VCaP (cell line): ENCODE measurements around the gene SMPD4.
A peak's percentile ranks its signal among the peaks of the same experiment; 100 is the strongest.
"Not testable (repeated sequence)": the region's sequence is repeated elsewhere in the genome, so short reads cannot be mapped to it uniquely, and the experiment has no call there.

ENCODE experiments used
- H3K27ac ChIP-seq: fragments of 450-650 bp; 2 replicates; pipeline ENCODE4 v1.5.1; 2017
- TF ChIP-seq, protein P1 (sequence below): fragments of 450-650 bp; conservative IDR thresholded peaks from 2 replicates; pipeline ENCODE4 v1.5.1; 2017; ENCODE audit warnings: mild to moderate bottlenecking, moderate library complexity

The SMPD4 gene

DNA sequence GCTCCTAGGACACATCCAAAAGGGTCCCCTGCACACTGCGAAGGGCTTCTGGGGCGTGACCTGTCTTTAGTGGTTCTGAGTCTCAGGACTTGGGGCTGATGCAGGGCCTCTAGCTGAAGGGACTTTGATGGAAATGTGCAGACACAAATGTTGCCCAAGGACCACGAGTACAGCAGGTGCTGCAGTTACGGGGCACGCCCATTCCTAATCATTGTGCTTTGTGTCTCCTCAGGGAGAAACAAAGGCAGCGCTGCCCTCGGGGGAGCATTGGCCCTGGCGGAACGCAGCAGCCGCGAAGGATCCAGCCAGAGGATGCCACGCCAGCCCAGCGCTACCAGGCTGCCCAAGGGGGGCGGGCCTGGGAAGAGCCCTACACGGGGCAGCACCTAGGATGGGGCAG, 8.8 kb upstream of the SMPD4 start:
- H3K27ac ChIP-seq: no peak overlapping the region
- TF ChIP-seq, protein P1, sequence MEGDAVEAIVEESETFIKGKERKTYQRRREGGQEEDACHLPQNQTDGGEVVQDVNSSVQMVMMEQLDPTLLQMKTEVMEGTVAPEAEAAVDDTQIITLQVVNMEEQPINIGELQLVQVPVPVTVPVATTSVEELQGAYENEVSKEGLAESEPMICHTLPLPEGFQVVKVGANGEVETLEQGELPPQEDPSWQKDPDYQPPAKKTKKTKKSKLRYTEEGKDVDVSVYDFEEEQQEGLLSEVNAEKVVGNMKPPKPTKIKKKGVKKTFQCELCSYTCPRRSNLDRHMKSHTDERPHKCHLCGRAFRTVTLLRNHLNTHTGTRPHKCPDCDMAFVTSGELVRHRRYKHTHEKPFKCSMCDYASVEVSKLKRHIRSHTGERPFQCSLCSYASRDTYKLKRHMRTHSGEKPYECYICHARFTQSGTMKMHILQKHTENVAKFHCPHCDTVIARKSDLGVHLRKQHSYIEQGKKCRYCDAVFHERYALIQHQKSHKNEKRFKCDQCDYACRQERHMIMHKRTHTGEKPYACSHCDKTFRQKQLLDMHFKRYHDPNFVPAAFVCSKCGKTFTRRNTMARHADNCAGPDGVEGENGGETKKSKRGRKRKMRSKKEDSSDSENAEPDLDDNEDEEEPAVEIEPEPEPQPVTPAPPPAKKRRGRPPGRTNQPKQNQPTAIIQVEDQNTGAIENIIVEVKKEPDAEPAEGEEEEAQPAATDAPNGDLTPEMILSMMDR: no peak

DNA sequence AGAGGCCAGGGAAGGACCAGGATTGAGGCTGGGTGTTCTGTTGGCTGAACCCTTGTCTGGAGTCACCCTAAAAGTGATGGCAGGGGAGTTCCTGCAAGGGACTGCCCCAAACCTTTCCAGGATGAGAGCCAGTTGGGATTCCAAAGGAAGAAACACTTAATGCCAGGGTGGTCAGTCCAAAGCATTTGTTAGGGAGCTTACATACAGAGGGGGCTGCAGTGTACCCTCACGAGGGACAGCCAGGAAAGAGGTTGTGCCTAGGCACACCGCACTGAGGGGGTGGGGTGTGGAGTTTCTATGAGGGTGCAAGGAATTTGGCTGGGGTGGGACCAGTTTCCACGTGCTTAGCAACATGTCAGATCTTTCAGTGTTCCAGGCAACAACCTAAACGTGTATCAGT, 7.6 kb upstream of the SMPD4 start:
- not testable (repeated sequence) for H3K27ac ChIP-seq

DNA sequence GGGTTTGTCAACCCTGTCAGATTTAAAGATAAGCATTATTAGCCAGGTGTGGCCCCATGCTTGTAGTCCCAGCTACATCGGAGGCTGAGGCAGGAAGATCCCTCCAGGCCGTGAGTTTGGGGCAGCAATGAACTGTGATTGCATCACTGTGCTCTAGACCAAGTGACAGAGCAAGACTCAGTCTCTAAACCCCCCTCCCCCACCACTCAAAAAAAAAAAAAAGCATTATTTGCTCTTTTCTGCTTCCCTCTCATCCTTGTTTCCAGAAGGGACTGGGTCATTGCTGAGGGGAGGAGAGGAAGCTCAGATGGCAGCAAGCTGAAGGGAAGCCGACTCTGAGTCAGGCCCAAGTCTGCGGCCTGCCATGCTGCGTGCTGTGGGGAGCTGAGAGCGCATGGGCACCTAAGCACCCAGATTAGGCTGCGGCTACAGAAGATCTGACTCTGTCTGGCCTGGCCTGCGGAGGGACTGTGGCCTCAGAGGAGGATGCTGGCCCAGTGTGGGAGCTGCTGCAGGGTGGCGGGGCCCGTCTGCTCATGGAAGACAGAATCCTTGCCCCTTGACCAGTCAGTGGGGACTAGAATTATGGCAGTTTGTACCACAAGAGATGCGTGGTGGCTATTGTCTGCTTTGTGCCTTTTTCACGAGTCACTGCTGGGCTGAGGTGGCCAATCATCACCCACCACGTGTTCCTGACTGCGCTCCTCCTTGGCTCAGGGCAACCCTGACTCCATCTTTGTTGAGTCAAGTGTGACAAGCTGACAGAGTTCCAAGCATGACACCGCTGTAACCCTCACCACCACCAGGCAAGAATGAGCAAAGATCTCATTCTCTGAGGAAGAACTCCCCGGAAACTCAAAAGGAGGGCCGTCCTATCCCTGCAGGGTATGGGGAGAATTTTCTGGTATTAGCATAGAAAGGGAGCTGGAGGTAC, 6.7 kb upstream of the SMPD4 start:
- not testable (repeated sequence) for H3K27ac ChIP-seq

DNA sequence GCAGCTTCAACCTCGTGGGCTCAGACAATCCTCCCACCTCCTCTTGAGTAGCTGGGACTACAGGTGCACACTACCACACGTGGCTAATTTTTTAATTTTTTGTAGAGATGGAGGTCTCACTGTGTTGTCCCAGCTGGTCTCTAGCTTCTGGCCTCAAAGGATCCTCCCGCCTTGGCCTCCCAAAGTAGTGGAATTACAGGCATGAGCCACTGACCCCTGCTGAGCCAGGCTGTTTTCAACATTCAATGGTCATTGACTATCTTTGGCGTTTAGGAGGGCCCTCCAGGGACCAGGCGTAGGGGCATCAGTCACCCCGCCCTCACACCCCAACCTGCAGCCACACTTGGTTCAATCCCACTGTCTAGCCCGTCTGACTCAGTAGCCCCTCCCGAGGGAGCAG, 5.9 kb upstream of the SMPD4 start:
- TF ChIP-seq, protein P1: no peak
- H3K27ac ChIP-seq: no peak overlapping the region

DNA sequence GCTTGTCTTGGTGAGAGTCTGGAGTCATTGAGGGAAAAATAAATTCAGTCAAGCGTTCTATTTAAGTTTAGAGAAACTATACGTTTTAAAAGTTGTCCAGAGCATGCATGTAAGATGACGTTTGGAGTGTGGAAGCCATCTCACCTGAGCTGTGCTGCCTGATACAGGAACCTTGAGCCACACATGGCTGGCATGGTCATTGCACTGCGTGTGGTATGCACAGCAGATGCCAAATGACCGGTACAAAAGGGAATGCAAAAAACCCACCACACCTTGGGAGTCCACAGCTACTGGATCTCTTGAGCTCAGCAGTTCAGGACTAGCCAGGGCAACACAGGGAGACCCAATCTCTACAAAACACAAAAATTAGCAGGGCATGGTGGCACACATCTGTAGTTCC, 5.0 kb upstream of the SMPD4 start:
- no peak overlapping the region for H3K27ac ChIP-seq
- TF ChIP-seq, protein P1: no peak

DNA sequence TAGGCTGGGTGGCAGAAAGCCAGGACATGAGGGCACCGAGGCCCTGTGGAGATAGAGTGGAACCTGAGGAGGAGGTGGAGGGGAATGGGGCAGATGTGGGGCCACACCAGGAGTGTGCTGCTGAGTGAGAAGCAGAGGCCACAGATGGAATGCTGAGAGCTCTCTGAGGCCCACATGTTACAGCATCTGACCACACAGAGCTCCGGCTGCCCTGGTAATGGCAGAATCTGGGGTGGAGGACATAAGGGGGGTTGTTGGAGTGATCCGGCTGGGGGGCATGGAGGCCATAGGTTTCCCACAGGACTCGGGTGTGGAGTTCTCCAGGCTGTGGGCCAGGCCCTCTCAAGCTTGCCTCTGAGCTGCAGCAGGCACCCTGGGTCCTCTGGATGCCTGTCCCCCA, 4.5 kb upstream of the SMPD4 start:
- H3K27ac ChIP-seq: no peak overlapping the region
- TF ChIP-seq, protein P1: no peak

DNA sequence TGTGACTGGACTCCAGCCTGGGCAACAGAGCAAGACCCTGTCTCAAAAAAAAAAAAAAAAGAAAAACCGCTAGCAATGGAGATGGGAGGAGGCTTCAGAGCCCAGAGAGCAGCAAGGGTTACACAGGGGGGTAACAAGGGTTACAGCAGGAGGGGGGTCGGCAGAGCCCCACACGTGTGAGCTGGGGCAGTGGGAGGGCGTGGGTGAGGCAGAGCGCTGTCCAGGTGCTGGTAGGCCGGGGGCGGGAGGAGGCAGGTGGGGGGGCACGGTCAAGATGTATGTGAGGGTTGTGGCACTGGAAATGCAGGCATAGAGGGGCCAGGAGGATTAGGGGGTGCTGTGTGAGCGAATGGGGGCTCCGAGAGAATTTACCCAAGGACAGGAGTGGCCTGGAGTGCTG, 4.0 kb upstream of the SMPD4 start:
- H3K27ac ChIP-seq: no peak overlapping the region
- TF ChIP-seq, protein P1: no peak

DNA sequence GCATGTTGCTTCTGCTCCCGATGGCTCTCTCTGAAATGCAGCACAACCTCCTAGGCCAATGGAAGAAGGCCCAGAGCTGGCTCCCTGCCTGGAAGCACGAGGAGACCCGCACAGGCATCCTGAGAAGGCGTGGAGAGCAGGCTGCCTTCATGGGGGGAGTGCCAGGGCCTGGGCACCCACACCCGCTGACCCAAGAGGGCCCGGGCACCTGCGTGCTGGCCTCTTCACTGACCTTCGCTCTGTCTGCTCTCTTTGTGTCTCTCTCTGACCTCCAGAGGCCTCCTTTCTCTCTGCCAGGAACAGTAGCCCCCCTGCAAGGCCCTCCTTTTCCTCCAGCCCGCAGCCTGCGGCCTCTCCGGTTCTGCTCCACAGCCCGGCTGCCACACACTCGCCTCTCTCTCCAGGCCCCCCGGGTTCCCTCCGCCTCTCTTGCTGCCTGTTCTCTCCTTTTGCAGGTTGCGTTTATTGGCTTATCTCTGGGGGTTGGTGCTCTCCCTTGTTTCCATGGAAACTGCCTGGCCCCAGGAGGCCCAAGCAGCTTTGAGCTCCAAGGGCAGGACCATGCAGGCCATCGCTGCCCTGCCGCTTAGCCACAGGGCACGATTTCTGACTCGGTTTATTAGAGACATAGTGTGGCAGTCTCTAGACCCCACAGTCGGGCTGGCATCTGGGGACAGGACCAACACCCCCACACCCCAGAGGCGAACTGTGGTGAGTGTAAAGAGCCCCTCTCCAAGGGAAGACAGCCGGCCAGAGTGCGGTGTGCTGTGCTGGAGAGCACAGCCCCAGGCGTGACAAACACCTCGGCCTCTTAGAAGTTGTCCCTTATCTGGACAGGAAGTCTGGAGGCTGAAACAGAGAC, 2.3 kb upstream of the SMPD4 start:
- TF ChIP-seq, protein P1: no peak
- H3K27ac ChIP-seq: peak overlapping the region; percentile 73; the same call in 1 of the 2 replicates

DNA sequence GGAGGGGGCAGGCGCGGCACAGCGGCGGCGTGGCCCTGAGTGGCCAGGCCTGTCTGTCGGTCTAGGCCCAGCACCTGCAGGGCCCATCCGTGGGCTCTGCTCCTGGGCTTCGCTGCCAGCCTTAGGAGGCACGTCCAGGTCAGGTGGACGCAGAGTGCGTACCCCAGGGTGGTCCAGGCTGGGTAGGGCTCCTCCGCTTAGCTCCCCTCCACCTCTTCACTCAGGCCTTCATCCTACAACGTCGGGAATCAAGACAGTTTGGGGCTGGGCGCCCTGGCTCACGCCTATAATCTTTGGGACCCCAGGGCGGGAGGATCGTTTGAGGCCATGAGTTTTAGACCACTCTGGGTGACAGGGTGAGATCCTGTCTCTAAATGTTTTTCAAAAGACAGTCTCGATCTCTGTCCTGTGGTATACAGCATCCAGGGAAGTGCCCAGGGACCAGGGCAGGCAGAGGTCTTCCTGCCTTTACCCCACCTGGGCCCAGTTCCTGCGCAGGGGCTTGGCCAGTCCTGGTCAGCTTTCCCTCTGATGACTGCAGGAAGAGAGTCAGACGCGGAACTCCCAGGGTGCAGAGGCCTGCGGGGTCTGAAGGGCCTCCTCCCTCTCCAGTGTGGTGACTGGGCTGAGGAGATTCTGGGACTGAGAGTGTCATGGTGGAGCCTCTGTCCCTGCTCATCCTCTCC, 1.6 kb upstream of the SMPD4 start:
- H3K27ac ChIP-seq: peak overlapping the region; percentile 73
